PC-3 (cell line): ENCODE results near the gene PDIA6. TPM values are rescaled to one million over a fixed set of nuclear protein-coding genes. Genes with fewer than 3 reads are reported as not detected.

Source experiments
- ATAC-seq: fragments of 200-7000 bp; cut with Tn5 transposase; 2 replicates; pipeline ENCODE4 v1.9.1; 2020; ENCODE audit warnings: mild to moderate bottlenecking, moderate library complexity
- BruUV-seq: library from RNA; stranded (reverse); fragments of 400-500 nt; replicated peaks from 2 replicates; lab custom pipeline; 2021; lab: Mats Ljungman, UMichigan
- CTCF ChIA-PET: fragments of 300-600 bp; sonication (Branson Sonifier 250); formaldehyde crosslinking; loops from one replicate; lab custom pipeline; 2022; ENCODE audit warnings: antibody characterized with exemption; lab: Charles Lee
- POLR2A ChIA-PET: fragments of 300-600 bp; sonication (Branson Sonifier 250); formaldehyde crosslinking; loops from one replicate; lab custom pipeline; 2022; ENCODE audit warnings: antibody characterized with exemption; ENCODE audit not compliant: unreplicated experiment; lab: Charles Lee
- DNase-seq: peaks from one replicate; pipeline ENCODE4 v3.0.0-alpha.2; 2015
- H2AFZ ChIP-seq: fragments of 300-600 bp; sonication (generic); 2 replicates; pipeline ENCODE4 v1.6.0; 2016; ENCODE audit warnings: antibody characterized with exemption, low read length
- H3F3A ChIP-seq: fragments of 300-600 bp; sonication (generic); one replicate; pipeline ENCODE4 v1.6.0; 2017; ENCODE audit warnings: antibody characterized with exemption, low read length, control low read depth, mild to moderate bottlenecking; ENCODE audit not compliant: unreplicated experiment
- H3K27ac ChIP-seq: fragments of 300-600 bp; sonication (generic); 2 replicates; pipeline ENCODE4 v1.5.1; 2016; ENCODE audit warnings: mild to moderate bottlenecking, low read length
- H3K27me3 ChIP-seq: fragments of 300-600 bp; sonication (generic); 2 replicates; pipeline ENCODE4 v1.6.1; 2016; ENCODE audit warnings: low read length, mixed read lengths
- H3K36me3 ChIP-seq: fragments of 300-600 bp; sonication (generic); 2 replicates; pipeline ENCODE4 v1.6.1; 2016; ENCODE audit warnings: low read depth, mixed run types, low read length, mixed read lengths
- H3K4me1 ChIP-seq: fragments of 300-600 bp; sonication (generic); 2 replicates; pipeline ENCODE4 v1.5.1; 2016; ENCODE audit warnings: low read length; ENCODE audit not compliant: insufficient read depth
- H3K4me2 ChIP-seq: fragments of 300-600 bp; sonication (generic); 2 replicates; pipeline ENCODE4 v1.6.0; 2016; ENCODE audit warnings: low read length
- H3K4me3 ChIP-seq: fragments of 300-600 bp; sonication (generic); 2 replicates; pipeline ENCODE4 v1.5.1; 2016; ENCODE audit warnings: mild to moderate bottlenecking, low read length, mixed read lengths
- H3K79me2 ChIP-seq: fragments of 300-600 bp; sonication (generic); 2 replicates; pipeline ENCODE4 v1.6.1; 2017; ENCODE audit warnings: low read length, mixed read lengths
- H3K9ac ChIP-seq: fragments of 300-600 bp; sonication (generic); 2 replicates; pipeline ENCODE4 v1.6.0; 2016; ENCODE audit warnings: mild to moderate bottlenecking, low read length
- H3K9me2 ChIP-seq: fragments of 300-600 bp; sonication (generic); replicated peaks from 2 replicates; pipeline ENCODE4 v1.6.1; 2016; ENCODE audit warnings: mixed run types, low read length, mixed read lengths
- H3K9me3 ChIP-seq: fragments of 300-600 bp; sonication (generic); 2 replicates; pipeline ENCODE4 v1.6.1; 2016; ENCODE audit warnings: low read length, mixed read lengths
- H4K20me1 ChIP-seq: fragments of 300-600 bp; sonication (generic); 2 replicates; pipeline ENCODE4 v1.6.1; 2016; ENCODE audit warnings: low read length, mixed read lengths
- CTCF ChIP-seq: fragments of 300-600 bp; sonication (generic); conservative IDR thresholded peaks from 2 replicates; pipeline ENCODE4 v1.5.1; 2017; ENCODE audit warnings: antibody characterized with exemption, low read depth, mild to moderate bottlenecking, low read length
- EZH2 ChIP-seq: fragments of 300-600 bp; sonication (generic); IDR thresholded peaks from one replicate; pipeline ENCODE4 v1.6.1; 2017; ENCODE audit warnings: antibody characterized with exemption, mild to moderate bottlenecking, low read length; ENCODE audit not compliant: unreplicated experiment
- EZH2phosphoT487 ChIP-seq: fragments of 300-600 bp; sonication (generic); IDR thresholded peaks from 2 replicates; pipeline ENCODE4 v1.6.1; 2018; ENCODE audit warnings: mild to moderate bottlenecking, antibody characterized with exemption, low read length, borderline replicate concordance
- intact Hi-C: fragments of 100-400 bp; cut with micrococcal nuclease; formaldehyde crosslinking; loops from 2 replicates; pipeline ENCODE4 v1.9.0; 2023
- total RNA-seq: library from RNA; depleted of rRNA; stranded (reverse); fragments of >200 nt; gene quantifications from 2 replicates; pipeline ENCODE4 v1.2.3, GENCODE V29; 2014

The PDIA6 gene
- total RNA-seq, 1 experiment from 2014 or later = 351 TPM

DNA sequence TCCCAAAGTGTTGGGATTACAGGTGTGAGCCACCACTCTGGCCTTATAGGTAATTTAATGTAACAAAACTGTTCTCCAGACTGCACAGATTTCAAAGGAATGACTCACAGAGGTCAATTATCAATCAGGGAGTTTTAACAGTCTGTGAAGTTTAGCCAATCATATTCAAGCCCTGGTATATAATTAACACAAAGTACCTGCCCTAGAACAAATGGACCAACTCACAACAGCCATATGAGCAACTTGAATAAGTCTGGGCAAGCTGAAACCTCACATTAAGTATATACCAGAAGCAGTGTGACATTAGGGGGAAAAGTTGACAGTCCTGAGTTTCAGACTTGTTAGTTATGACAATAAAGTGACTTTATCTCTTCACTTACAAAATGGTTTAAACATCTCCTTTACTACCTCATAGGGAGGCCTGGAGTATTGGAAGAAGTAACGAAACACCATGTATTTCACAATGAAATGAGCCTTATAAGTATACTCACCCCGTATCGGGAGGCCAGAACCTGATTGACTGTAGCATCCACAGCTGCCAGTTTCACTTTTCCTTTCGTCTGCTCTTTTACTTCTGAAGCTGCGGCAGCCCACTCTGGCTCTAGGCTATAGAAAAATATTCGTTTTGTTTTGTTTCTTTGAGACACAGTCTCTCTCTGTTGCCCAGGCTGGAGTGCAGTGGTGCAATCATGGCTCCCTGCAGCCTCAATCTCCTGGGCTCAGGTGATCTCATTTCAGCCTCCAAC lies 22.2 kb downstream of the PDIA6 start:
- Histone ChIP-seq H3K4me1 (no peaks in the 10 kb centered on the region), H3K4me3 (no peak overlapping the region), H3K9ac (no peak overlapping the region), H3K9me2 (no peaks in the 10 kb centered on the region), H3F3A (no peaks in the 10 kb centered on the region), H3K36me3 (peaks cover 84% of the 10 kb centered on the region), H3K4me2 (no peak overlapping the region), H2AFZ (no peak overlapping the region), H4K20me1 (peaks cover 5% of the 10 kb centered on the region), H3K79me2 (peaks cover 10% of the 10 kb centered on the region), H3K27ac (no peak overlapping the region), H3K27me3 (no peaks in the 10 kb centered on the region), H3K9me3 (no peaks in the 10 kb centered on the region)
- BruUV-seq = no TSS peak
- no peak for TF ChIP-seq CTCF
- TF ChIP-seq EZH2 = no peak
- no peak for TF ChIP-seq EZH2phosphoT487
- ChIA-PET CTCF (no interaction called here), POLR2A (no interaction called here)
- ATAC-seq (no peak), DNase-seq (no peak)
- intact Hi-C loops = no loop called here

- Histone ChIP-seq H3K79me2 (peaks cover 4% of the 10 kb centered on the region; the same call in 1 of the 2 replicates), H3K27me3 (no peaks in the 10 kb centered on the region), H2AFZ (no peak overlapping the region), H3K27ac (no peak overlapping the region), H3K9me3 (no peaks in the 10 kb centered on the region), H3K4me2 (no peak overlapping the region), H3F3A (no peaks in the 10 kb centered on the region), H3K4me3 (no peak overlapping the region), H3K9me2 (no peaks in the 10 kb centered on the region), H3K4me1 (peaks cover 6% of the 10 kb centered on the region), H3K36me3 (peaks cover 89% of the 10 kb centered on the region), H4K20me1 (peaks cover 11% of the 10 kb centered on the region; the same call in 1 of the 2 replicates), H3K9ac (no peak overlapping the region)
- DNase-seq (no peak), ATAC-seq (no peak)
- no peak for TF ChIP-seq CTCF
- no peak for TF ChIP-seq EZH2
- no peak for TF ChIP-seq EZH2phosphoT487
- ChIA-PET CTCF (no interaction called here), POLR2A (no interaction called here)
- BruUV-seq = no TSS peak
- intact Hi-C loops = no loop called here
Observed at GRCh38 chr2:10788855-10789254, 23.7 kb downstream of the PDIA6 start.
